T47D (cell line): Measurements from ENCODE around the gene GABRR2.
"Not testable (repeated sequence)": the region's sequence is repeated elsewhere in the genome, so short reads cannot be mapped to it uniquely, and the experiment has no call there.

ENCODE experiments used
- DNase-seq, 2 experiments: peaks; one replicate each; pipeline versions ENCODE4 v3.0.0 to v3.0.0-alpha.2; 2011 to 2012; ENCODE audit warnings: low read depth in 1 of 2, low spot score in 1 of 2
- JUND ChIP-seq: IDR thresholded peaks from 2 replicates; pipeline ENCODE4 v1.6.1; 2012; ENCODE audit warnings: low read depth
- in situ Hi-C: cut with HindIII; loops from 2 replicates; pipeline ENCODE4 v1.10.0; 2016; ENCODE audit warnings: low sequenced_read_pairs, low pct_unique_long_range_greater_than_20kb

Gene GABRR2

GRCh38 chr6:89255417-89255816 is 59.7 kb downstream of the GABRR2 start:
- no peak for DNase-seq
- TF ChIP-seq JUND, result no peak
- in situ Hi-C loops, result no loop called here

- in situ Hi-C loops, result no loop called here
- TF ChIP-seq JUND, result no peak
- DNase-seq, result no peak
These were observed 60.5 kb downstream of the GABRR2 start for GRCh38 chr6:89254569-89254968.

GRCh38 chr6:89252907-89253306 is 62.2 kb downstream of the GABRR2 start:
- in situ Hi-C loops, result no loop called here
- no peak for TF ChIP-seq JUND
- no peak for DNase-seq

- no peak for TF ChIP-seq JUND
- in situ Hi-C loops, result no loop called here
- no peak for DNase-seq
These were observed 63.1 kb downstream of the GABRR2 start for GRCh38 chr6:89251976-89252375.

- DNase-seq, result no peak
- in situ Hi-C loops, result no loop called here
- TF ChIP-seq JUND, result no peak
These were observed 63.9 kb downstream of the GABRR2 start for GRCh38 chr6:89251170-89251569.

GRCh38 chr6:89250239-89250638 is 64.9 kb downstream of the GABRR2 start:
- in situ Hi-C loops, result no loop called here
- no peak for DNase-seq

GRCh38 chr6:89244241-89244985 is 70.7 kb downstream of the GABRR2 start:
- in situ Hi-C loops, result no loop called here
- no peak for DNase-seq

More at GRCh38 chr6:89250239-89250638, 64.9 kb downstream of the GABRR2 start:
- no peak for TF ChIP-seq JUND

GRCh38 chr6:89243331-89243629 is 71.8 kb downstream of the GABRR2 start:
- no peak for TF ChIP-seq JUND
- in situ Hi-C loops, result no loop called here
- no peak for DNase-seq

More at GRCh38 chr6:89244241-89244985, 70.7 kb downstream of the GABRR2 start:
- TF ChIP-seq JUND, result no peak

GRCh38 chr6:89242574-89243330 is 72.3 kb downstream of the GABRR2 start:
- no peak for TF ChIP-seq JUND
- in situ Hi-C loops, result no loop called here
- peak; percentile 35 to 70 for DNase-seq

- TF ChIP-seq JUND, result no peak
- DNase-seq, result no peak
- in situ Hi-C loops, result no loop called here
These were observed 75.8 kb downstream of the GABRR2 start for GRCh38 chr6:89239338-89239737.

GRCh38 chr6:89237158-89237557 is 77.9 kb downstream of the GABRR2 start:
- in situ Hi-C loops, result no loop called here
- TF ChIP-seq JUND, result no peak
- no peak for DNase-seq

GRCh38 chr6:89233605-89234004 is 81.5 kb downstream of the GABRR2 start:
- in situ Hi-C loops, DNase-seq: not testable (repeated sequence)

- DNase-seq, result no peak
- in situ Hi-C loops, result no loop called here
- no peak for TF ChIP-seq JUND
These were observed 92.4 kb downstream of the GABRR2 start for GRCh38 chr6:89222712-89223039.

GRCh38 chr6:89221971-89222711 is 93.0 kb downstream of the GABRR2 start:
- TF ChIP-seq JUND, result no peak
- no peak for DNase-seq
- in situ Hi-C loops, result no loop called here
